HCT116 (cell line): ENCODE measurements around the gene WDHD1. TPM values are rescaled to one million over a fixed set of nuclear protein-coding genes. Genes with fewer than 3 reads are reported as not detected.

ENCODE experiments used
- ATAC-seq: fragments of 200-7000 bp; cut with Tn5 transposase; 2 replicates; pipeline ENCODE4 v1.9.1; 2020; ENCODE audit warnings: mild to moderate bottlenecking, moderate library complexity
- BruUV-seq: library from RNA; stranded (reverse); fragments of 400-500 nt; replicated peaks from 2 replicates; lab custom pipeline; 2021; lab: Mats Ljungman, UMichigan
- CTCF ChIA-PET: fragments of 300-600 bp; sonication (Branson Sonifier 250); formaldehyde crosslinking; loops from one replicate; lab custom pipeline; 2021; ENCODE audit warnings: antibody characterized with exemption; lab: Charles Lee
- POLR2A ChIA-PET: fragments of 300-600, 350-600 bp; sonication (Branson Sonifier 250); formaldehyde crosslinking; loops from one replicate; lab custom pipeline; 2021; ENCODE audit warnings: antibody characterized with exemption; lab: Charles Lee
- RAD21 ChIA-PET, 2 experiments: fragments of 300-600 bp; sonication (Branson Sonifier 250); formaldehyde crosslinking; loops; one replicate each; lab custom pipeline; 2023; ENCODE audit warnings: low total read pairs in 2 of 2; ENCODE audit not compliant: uncharacterized antibody in 2 of 2, unreplicated experiment in 2 of 2, low non-redundant PET in 1 of 2; lab: Charles Lee
- DNase-seq: peaks from one replicate; pipeline ENCODE4 v3.0.0-alpha.2; 2010; ENCODE audit warnings: low read depth, low spot score
- H2AFZ ChIP-seq: fragments of 200-600 bp; shearing (Covaris generic), sonication (generic); 2 replicates; pipeline ENCODE4 v1.6.1; 2017; ENCODE audit warnings: low read depth, mixed run types, mixed read lengths, antibody characterized with exemption, low read length; ENCODE audit not compliant: poor library complexity, severe bottlenecking
- H3K27ac ChIP-seq: 2 replicates; pipeline ENCODE4 v1.5.1; 2012; ENCODE audit warnings: low read depth, low read length
- H3K27me3 ChIP-seq: fragments of 200-600 bp; sonication (generic); 2 replicates; pipeline ENCODE4 v1.6.1; 2016; ENCODE audit warnings: mixed run types, low read length, mixed read lengths; ENCODE audit not compliant: insufficient read depth
- H3K36me3 ChIP-seq, 2 experiments: fragments of 200-500 bp in 1 of 2; fragments of 200-600 bp in 1 of 2; sonication (Bioruptor generic) in 1 of 2; sonication (generic) in 1 of 2; 2 replicates each; pipeline versions ENCODE4 v1.5.1 to v1.6.1; 2014 to 2016; ENCODE audit warnings: low read length in 2 of 2, inconsistent platforms in 1 of 2, mixed read lengths in 1 of 2, mixed run types in 1 of 2; ENCODE audit not compliant: insufficient read depth in 2 of 2, control insufficient read depth in 1 of 2
- H3K4me1 ChIP-seq, 2 experiments: fragments of 200-600 bp in 1 of 2; sonication (generic) in 1 of 2; 2 replicates each; pipeline versions ENCODE4 v1.5.1 to v1.6.1; 2012 to 2017; ENCODE audit warnings: low read length in 2 of 2, inconsistent platforms in 1 of 2, mild to moderate bottlenecking in 1 of 2, mixed read lengths in 1 of 2, mixed run types in 1 of 2, moderate library complexity in 1 of 2; ENCODE audit not compliant: insufficient read depth in 2 of 2, control insufficient read depth in 1 of 2
- H3K4me2 ChIP-seq: fragments of 200-600 bp; sonication (generic); 2 replicates; pipeline ENCODE4 v1.6.1; 2017; ENCODE audit warnings: mixed run types, low read length, mixed read lengths
- H3K4me3 ChIP-seq, 2 experiments: fragments of 200-600 bp in 1 of 2; sonication (generic) in 1 of 2; replicated peaks in 1 of 2; 2 replicates each; pipeline ENCODE4 v1.5.1; 2011 to 2016; ENCODE audit warnings: low read length in 2 of 2, control low read depth in 1 of 2, low read depth in 1 of 2, mild to moderate bottlenecking in 1 of 2, mixed read lengths in 1 of 2, mixed run types in 1 of 2
- H3K79me2 ChIP-seq: fragments of 200-600 bp; sonication (generic); 2 replicates; pipeline ENCODE4 v1.6.1; 2017; ENCODE audit warnings: mild to moderate bottlenecking, mixed run types, low read length, moderate library complexity, mixed read lengths; ENCODE audit not compliant: insufficient read depth
- H3K9ac ChIP-seq: fragments of 200-600 bp; sonication (generic); 2 replicates; pipeline ENCODE4 v1.6.1; 2016; ENCODE audit warnings: low read length, mixed read lengths
- H3K9me2 ChIP-seq: fragments of 200-600 bp; sonication (generic), shearing (Covaris generic); 2 replicates; pipeline ENCODE4 v1.6.1; 2017; ENCODE audit warnings: mixed run types, mild to moderate bottlenecking, moderate library complexity; ENCODE audit not compliant: insufficient read depth
- H3K9me3 ChIP-seq, 2 experiments: fragments of 200-500 bp in 1 of 2; fragments of 200-600 bp in 1 of 2; sonication (Bioruptor generic) in 1 of 2; sonication (generic) in 1 of 2; 2 replicates each; pipeline ENCODE4 v1.6.1; 2014 to 2017; ENCODE audit warnings: low read length in 2 of 2, mixed read lengths in 2 of 2, inconsistent platforms in 1 of 2, low read depth in 1 of 2, mild to moderate bottlenecking in 1 of 2, mixed run types in 1 of 2, moderate library complexity in 1 of 2; ENCODE audit not compliant: control insufficient read depth in 1 of 2, insufficient read depth in 1 of 2
- H4K20me1 ChIP-seq: fragments of 200-600 bp; sonication (generic), shearing (Covaris generic); 2 replicates; pipeline ENCODE4 v1.6.1; 2017; ENCODE audit warnings: mixed run types, mild to moderate bottlenecking, moderate library complexity; ENCODE audit not compliant: insufficient read depth
- CBX3 ChIP-seq: IDR thresholded peaks from 2 replicates; pipeline ENCODE4 v1.6.1; 2012; ENCODE audit warnings: low read depth
- CEBPB ChIP-seq: IDR thresholded peaks from 2 replicates; pipeline ENCODE4 v1.6.1; 2012; ENCODE audit warnings: low read depth
- ELF1 ChIP-seq: IDR thresholded peaks from 2 replicates; pipeline ENCODE4 v1.6.1; 2012; ENCODE audit warnings: low read depth, borderline replicate concordance
- EZH2 ChIP-seq: fragments of 200-600 bp; sonication (generic); IDR thresholded peaks from 2 replicates; pipeline ENCODE4 v1.6.1; 2017; ENCODE audit warnings: antibody characterized with exemption, mixed run types
- FOSL1 ChIP-seq: IDR thresholded peaks from 2 replicates; pipeline ENCODE4 v1.6.1; 2012; ENCODE audit warnings: low read depth
- JUND ChIP-seq: IDR thresholded peaks from 2 replicates; pipeline ENCODE4 v1.6.1; 2012
- POLR2A ChIP-seq: IDR thresholded peaks from 2 replicates; pipeline ENCODE4 v1.7.0; 2011; ENCODE audit warnings: borderline replicate concordance; ENCODE audit not compliant: insufficient read depth, insufficient read length; ENCODE audit errors: extremely low read depth
- POLR2AphosphoS5 ChIP-seq: IDR thresholded peaks from 2 replicates; pipeline ENCODE4 v1.6.1; 2011; ENCODE audit warnings: mild to moderate bottlenecking, low read depth, low read length, moderate library complexity
- SIN3A ChIP-seq: IDR thresholded peaks from 2 replicates; pipeline ENCODE4 v1.6.1; 2012; ENCODE audit warnings: low read depth
- SP1 ChIP-seq: IDR thresholded peaks from 2 replicates; pipeline ENCODE4 v1.6.1; 2012; ENCODE audit warnings: low read depth
- TCF7L2 ChIP-seq: IDR thresholded peaks from 2 replicates; pipeline ENCODE4 v1.7.0; 2011; ENCODE audit warnings: borderline replicate concordance, inconsistent platforms; ENCODE audit not compliant: insufficient read depth, insufficient read length; ENCODE audit errors: extremely low read depth
- YY1 ChIP-seq: IDR thresholded peaks from 2 replicates; pipeline ENCODE4 v1.6.1; 2011; ENCODE audit warnings: low read length, low read depth, moderate library complexity, mild to moderate bottlenecking; ENCODE audit not compliant: insufficient replicate concordance; ENCODE audit errors: extremely low read depth
- ZFX ChIP-seq: fragments of 450-650 bp; IDR thresholded peaks from 2 replicates; pipeline ENCODE4 v1.6.1; 2017
- intact Hi-C: fragments of 100-400 bp; cut with micrococcal nuclease; formaldehyde crosslinking; loops from 2 replicates; pipeline ENCODE4 v1.10.0; 2022
- total RNA-seq: library from RNA; stranded (reverse); gene quantifications from one replicate; pipeline ENCODE4 v1.2.1, GENCODE V29; 2021; ENCODE audit not compliant: unreplicated experiment
- TF ChIP-seq, protein P1 (sequence below): IDR thresholded peaks from 2 replicates; pipeline ENCODE4 v1.6.1; 2011; ENCODE audit warnings: mild to moderate bottlenecking, low read length, moderate library complexity; ENCODE audit not compliant: insufficient replicate concordance; ENCODE audit errors: extremely low read depth
- TF ChIP-seq, protein P2 (sequence below), 3 experiments: fragments of 200-600 bp in 1 of 3; sonication (generic) in 1 of 3; IDR thresholded peaks in 2 of 3; conservative IDR thresholded peaks in 1 of 3; 2 replicates each; pipeline ENCODE4 v1.5.1; 2012 to 2017; ENCODE audit warnings: low read depth in 2 of 3, low read length in 2 of 3, antibody characterized with exemption in 1 of 3, borderline replicate concordance in 1 of 3, control low read depth in 1 of 3, mild to moderate bottlenecking in 1 of 3, mixed read lengths in 1 of 3, mixed run types in 1 of 3, moderate library complexity in 1 of 3; ENCODE audit not compliant: insufficient read depth in 1 of 3
- TF ChIP-seq, protein P3 (sequence below): IDR thresholded peaks from 2 replicates; pipeline ENCODE4 v1.6.1; 2012
- TF ChIP-seq, protein P4 (sequence below): IDR thresholded peaks from 2 replicates; pipeline ENCODE4 v1.6.1; 2012; ENCODE audit warnings: low read depth
- TF ChIP-seq, protein P5 (sequence below): IDR thresholded peaks from 2 replicates; pipeline ENCODE4 v1.6.1; 2012

The WDHD1 gene
- total RNA-seq, 1 experiment from 2014 or later, result 44.3 TPM

DNA sequence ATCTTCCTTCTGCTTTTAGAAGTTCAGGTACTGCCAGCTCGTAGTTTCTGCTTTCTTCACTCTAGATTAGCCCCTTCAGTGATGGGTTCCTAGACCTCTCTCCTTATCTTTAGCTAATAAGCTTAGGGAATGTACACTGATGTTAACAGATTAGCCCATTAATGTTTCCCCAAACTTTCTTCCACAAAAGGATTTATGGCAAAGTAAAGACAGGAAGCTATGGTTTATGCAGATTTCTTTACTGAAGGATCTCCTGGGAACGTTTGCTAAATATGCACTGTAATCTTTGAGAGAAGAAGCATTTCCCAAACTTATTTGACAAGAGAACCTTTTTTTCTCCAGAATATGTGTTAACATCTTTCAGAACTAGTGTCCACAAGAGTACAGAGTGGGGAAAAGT lies 4.3 kb upstream of the WDHD1 start (continued):
- TF ChIP-seq, protein P1, sequence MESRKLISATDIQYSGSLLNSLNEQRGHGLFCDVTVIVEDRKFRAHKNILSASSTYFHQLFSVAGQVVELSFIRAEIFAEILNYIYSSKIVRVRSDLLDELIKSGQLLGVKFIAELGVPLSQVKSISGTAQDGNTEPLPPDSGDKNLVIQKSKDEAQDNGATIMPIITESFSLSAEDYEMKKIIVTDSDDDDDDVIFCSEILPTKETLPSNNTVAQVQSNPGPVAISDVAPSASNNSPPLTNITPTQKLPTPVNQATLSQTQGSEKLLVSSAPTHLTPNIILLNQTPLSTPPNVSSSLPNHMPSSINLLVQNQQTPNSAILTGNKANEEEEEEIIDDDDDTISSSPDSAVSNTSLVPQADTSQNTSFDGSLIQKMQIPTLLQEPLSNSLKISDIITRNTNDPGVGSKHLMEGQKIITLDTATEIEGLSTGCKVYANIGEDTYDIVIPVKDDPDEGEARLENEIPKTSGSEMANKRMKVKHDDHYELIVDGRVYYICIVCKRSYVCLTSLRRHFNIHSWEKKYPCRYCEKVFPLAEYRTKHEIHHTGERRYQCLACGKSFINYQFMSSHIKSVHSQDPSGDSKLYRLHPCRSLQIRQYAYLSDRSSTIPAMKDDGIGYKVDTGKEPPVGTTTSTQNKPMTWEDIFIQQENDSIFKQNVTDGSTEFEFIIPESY, result no peak
- TF ChIP-seq CBX3 (no peak), ELF1 (no peak), JUND (no peak), POLR2A (no peak)

DNA sequence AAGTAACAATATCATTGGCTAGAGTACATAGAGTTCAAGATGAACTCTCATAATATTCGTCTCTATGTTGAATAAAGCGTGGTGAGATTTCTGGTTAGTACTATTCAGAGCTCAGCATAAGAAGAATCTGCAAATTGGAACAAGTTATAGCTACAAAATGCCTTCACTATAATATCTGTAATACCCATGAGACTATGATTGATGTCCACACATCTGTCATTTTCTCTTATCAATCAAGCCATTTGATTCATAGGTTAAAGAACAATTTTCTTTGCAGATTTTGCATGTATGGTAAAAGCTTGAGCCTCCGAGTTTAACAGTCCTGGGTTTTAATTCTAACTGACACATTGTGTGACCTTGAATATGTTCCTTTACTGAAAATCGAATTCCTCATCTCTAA lies 1.6 kb upstream of the WDHD1 start:
- ChIA-PET POLR2A (no interaction called here), CTCF (no interaction called here), RAD21 (no interaction called here)
- DNase-seq, result no peak
- Histone ChIP-seq H3K27me3 (no peaks in the 10 kb centered on the region), H3K4me3 (peak overlapping the region; percentile 81 to 82), H3K4me1 (peaks cover 3 to 22% of the 10 kb centered on the region in 2 experiments; a peak in 3 of 4 replicates), H4K20me1 (peaks cover 7% of the 10 kb centered on the region; the same call in 1 of the 2 replicates), H3K36me3 (peaks cover 0 to 2% of the 10 kb centered on the region in 2 experiments; a peak in 2 of 4 replicates), H3K9me2 (no peaks in the 10 kb centered on the region), H3K4me2 (peak overlapping the region; percentile 94), H3K9me3 (no peaks in the 10 kb centered on the region), H3K9ac (peak overlapping the region; percentile 95), H3K79me2 (peaks cover 90% of the 10 kb centered on the region), H3K27ac (no peak overlapping the region), H2AFZ (no peak overlapping the region)
- BruUV-seq, result no TSS peak
- intact Hi-C loops, result no loop called here
- ATAC-seq, result no peak
- no peak for TF ChIP-seq POLR2A
- TF ChIP-seq YY1, result no peak
- TF ChIP-seq SP1, result no peak
- TF ChIP-seq JUND, result no peak
- TF ChIP-seq, protein P2, sequence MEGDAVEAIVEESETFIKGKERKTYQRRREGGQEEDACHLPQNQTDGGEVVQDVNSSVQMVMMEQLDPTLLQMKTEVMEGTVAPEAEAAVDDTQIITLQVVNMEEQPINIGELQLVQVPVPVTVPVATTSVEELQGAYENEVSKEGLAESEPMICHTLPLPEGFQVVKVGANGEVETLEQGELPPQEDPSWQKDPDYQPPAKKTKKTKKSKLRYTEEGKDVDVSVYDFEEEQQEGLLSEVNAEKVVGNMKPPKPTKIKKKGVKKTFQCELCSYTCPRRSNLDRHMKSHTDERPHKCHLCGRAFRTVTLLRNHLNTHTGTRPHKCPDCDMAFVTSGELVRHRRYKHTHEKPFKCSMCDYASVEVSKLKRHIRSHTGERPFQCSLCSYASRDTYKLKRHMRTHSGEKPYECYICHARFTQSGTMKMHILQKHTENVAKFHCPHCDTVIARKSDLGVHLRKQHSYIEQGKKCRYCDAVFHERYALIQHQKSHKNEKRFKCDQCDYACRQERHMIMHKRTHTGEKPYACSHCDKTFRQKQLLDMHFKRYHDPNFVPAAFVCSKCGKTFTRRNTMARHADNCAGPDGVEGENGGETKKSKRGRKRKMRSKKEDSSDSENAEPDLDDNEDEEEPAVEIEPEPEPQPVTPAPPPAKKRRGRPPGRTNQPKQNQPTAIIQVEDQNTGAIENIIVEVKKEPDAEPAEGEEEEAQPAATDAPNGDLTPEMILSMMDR (IDR thresholded peaks at IDR 0.05 in 2 of 3, conservative IDR thresholded peaks at IDR 0.05 in 1 of 3; ENCODE audit: borderline replicate concordance in 1 of 3, insufficient read depth in 1 of 3, low read depth in 2 of 3, low read length in 2 of 3), result no peak
- TF ChIP-seq TCF7L2, result no peak
- TF ChIP-seq, protein P3, sequence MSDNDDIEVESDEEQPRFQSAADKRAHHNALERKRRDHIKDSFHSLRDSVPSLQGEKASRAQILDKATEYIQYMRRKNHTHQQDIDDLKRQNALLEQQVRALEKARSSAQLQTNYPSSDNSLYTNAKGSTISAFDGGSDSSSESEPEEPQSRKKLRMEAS, result no peak
- TF ChIP-seq, protein P4, sequence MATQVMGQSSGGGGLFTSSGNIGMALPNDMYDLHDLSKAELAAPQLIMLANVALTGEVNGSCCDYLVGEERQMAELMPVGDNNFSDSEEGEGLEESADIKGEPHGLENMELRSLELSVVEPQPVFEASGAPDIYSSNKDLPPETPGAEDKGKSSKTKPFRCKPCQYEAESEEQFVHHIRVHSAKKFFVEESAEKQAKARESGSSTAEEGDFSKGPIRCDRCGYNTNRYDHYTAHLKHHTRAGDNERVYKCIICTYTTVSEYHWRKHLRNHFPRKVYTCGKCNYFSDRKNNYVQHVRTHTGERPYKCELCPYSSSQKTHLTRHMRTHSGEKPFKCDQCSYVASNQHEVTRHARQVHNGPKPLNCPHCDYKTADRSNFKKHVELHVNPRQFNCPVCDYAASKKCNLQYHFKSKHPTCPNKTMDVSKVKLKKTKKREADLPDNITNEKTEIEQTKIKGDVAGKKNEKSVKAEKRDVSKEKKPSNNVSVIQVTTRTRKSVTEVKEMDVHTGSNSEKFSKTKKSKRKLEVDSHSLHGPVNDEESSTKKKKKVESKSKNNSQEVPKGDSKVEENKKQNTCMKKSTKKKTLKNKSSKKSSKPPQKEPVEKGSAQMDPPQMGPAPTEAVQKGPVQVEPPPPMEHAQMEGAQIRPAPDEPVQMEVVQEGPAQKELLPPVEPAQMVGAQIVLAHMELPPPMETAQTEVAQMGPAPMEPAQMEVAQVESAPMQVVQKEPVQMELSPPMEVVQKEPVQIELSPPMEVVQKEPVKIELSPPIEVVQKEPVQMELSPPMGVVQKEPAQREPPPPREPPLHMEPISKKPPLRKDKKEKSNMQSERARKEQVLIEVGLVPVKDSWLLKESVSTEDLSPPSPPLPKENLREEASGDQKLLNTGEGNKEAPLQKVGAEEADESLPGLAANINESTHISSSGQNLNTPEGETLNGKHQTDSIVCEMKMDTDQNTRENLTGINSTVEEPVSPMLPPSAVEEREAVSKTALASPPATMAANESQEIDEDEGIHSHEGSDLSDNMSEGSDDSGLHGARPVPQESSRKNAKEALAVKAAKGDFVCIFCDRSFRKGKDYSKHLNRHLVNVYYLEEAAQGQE, result no peak
- no peak for TF ChIP-seq EZH2
- no peak for TF ChIP-seq POLR2AphosphoS5
- TF ChIP-seq SIN3A, result no peak
- TF ChIP-seq ZFX, result no peak
- no peak for TF ChIP-seq FOSL1
- TF ChIP-seq, protein P5, sequence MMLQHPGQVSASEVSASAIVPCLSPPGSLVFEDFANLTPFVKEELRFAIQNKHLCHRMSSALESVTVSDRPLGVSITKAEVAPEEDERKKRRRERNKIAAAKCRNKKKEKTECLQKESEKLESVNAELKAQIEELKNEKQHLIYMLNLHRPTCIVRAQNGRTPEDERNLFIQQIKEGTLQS, result no peak
- TF ChIP-seq CEBPB, result no peak
